Neural cell (in vitro differentiated cells): ENCODE data around the gene TMEM89. TPM values are rescaled to one million over a fixed set of nuclear protein-coding genes. Genes with fewer than 3 reads are reported as not detected.

ENCODE experiments used
- H2AFZ ChIP-seq: fragments of 200-600, 300-800 bp; sonication (generic), shearing (Covaris generic); 2 replicates; pipeline ENCODE4 v1.6.0; 2014; ENCODE audit warnings: low read depth, mild to moderate bottlenecking, antibody characterized with exemption, low read length, moderate library complexity
- H3F3A ChIP-seq: fragments of 200-600 bp; shearing (Covaris generic); 2 replicates; pipeline ENCODE4 v1.6.1; 2016; ENCODE audit warnings: mild to moderate bottlenecking, moderate library complexity, mixed read lengths, antibody characterized with exemption, low read length; ENCODE audit not compliant: insufficient read depth, poor library complexity, severe bottlenecking
- H3K27ac ChIP-seq: fragments of 200-600, 300-800 bp; sonication (generic), shearing (Covaris generic); 2 replicates; pipeline ENCODE4 v1.5.1; 2014; ENCODE audit warnings: mild to moderate bottlenecking, low read length, moderate library complexity
- H3K27me3 ChIP-seq: fragments of 300-800, 200-600 bp; sonication (generic), shearing (Covaris generic); 2 replicates; pipeline ENCODE4 v1.6.0; 2014; ENCODE audit warnings: mild to moderate bottlenecking, low read depth, low read length, moderate library complexity; ENCODE audit not compliant: insufficient read depth
- H3K36me3 ChIP-seq: fragments of 300-800, 200-600 bp; sonication (generic), shearing (Covaris generic); 2 replicates; pipeline ENCODE4 v1.5.1; 2014; ENCODE audit warnings: mild to moderate bottlenecking, antibody characterized with exemption, low read length, moderate library complexity; ENCODE audit not compliant: insufficient read depth
- H3K4me2 ChIP-seq: fragments of 300-800, 200-600 bp; sonication (generic), shearing (Covaris generic); 2 replicates; pipeline ENCODE4 v1.6.0; 2014; ENCODE audit warnings: mild to moderate bottlenecking, low read length
- H3K4me3 ChIP-seq: fragments of 300-800, 200-600 bp; sonication (generic), shearing (Covaris generic); 2 replicates; pipeline ENCODE4 v1.5.1; 2014; ENCODE audit warnings: mild to moderate bottlenecking, low read length, moderate library complexity
- H3K79me2 ChIP-seq: fragments of 200-600 bp; shearing (Covaris generic); replicated peaks from 2 replicates; pipeline ENCODE4 v1.6.0; 2014; ENCODE audit warnings: mild to moderate bottlenecking, low read length, moderate library complexity; ENCODE audit not compliant: insufficient read depth
- H3K9ac ChIP-seq: fragments of 300-800, 200-600 bp; sonication (generic), shearing (Covaris generic); 2 replicates; pipeline ENCODE4 v1.6.1; 2016; ENCODE audit warnings: mild to moderate bottlenecking, low read length, mixed read lengths
- H3K9me2 ChIP-seq: fragments of 200-600 bp; shearing (Covaris generic); 2 replicates; pipeline ENCODE4 v1.6.1; 2016; ENCODE audit warnings: mild to moderate bottlenecking, low read length, mixed read lengths; ENCODE audit not compliant: insufficient read depth
- H3K9me3 ChIP-seq: fragments of 200-600, 300-800 bp; sonication (generic), shearing (Covaris generic); 2 replicates; pipeline ENCODE4 v1.6.1; 2016; ENCODE audit warnings: mild to moderate bottlenecking, mixed run types, low read length, moderate library complexity, mixed read lengths
- H4K20me1 ChIP-seq: fragments of 200-600 bp; shearing (Covaris generic); 2 replicates; pipeline ENCODE4 v1.6.1; 2016; ENCODE audit warnings: mild to moderate bottlenecking, mixed run types; ENCODE audit not compliant: insufficient read depth
- CTCF ChIP-seq: fragments of 450-650 bp; IDR thresholded peaks from 2 replicates; pipeline ENCODE4 v1.5.1; 2014; ENCODE audit warnings: antibody characterized with exemption, mild to moderate bottlenecking, moderate library complexity; ENCODE audit not compliant: poor library complexity, severe bottlenecking
- EP300 ChIP-seq: fragments of 450-650 bp; conservative IDR thresholded peaks from 2 replicates; pipeline ENCODE4 v1.6.1; 2014; ENCODE audit warnings: antibody characterized with exemption, mild to moderate bottlenecking, moderate library complexity; ENCODE audit not compliant: poor library complexity, severe bottlenecking
- EZH2 ChIP-seq: fragments of 200-600, 300-800 bp; shearing (Covaris generic), sonication (generic); IDR thresholded peaks from 2 replicates; pipeline ENCODE4 v1.6.1; 2014; ENCODE audit warnings: antibody characterized with exemption, low read length, borderline replicate concordance, mild to moderate bottlenecking; ENCODE audit not compliant: insufficient read depth, poor library complexity, severe bottlenecking
- MXI1 ChIP-seq: fragments of 450-650 bp; conservative IDR thresholded peaks from 2 replicates; pipeline ENCODE4 v1.6.1; 2014; ENCODE audit warnings: antibody characterized with exemption, mild to moderate bottlenecking; ENCODE audit not compliant: poor library complexity, severe bottlenecking
- POLR2AphosphoS5 ChIP-seq: IDR thresholded peaks from 2 replicates; pipeline ENCODE4 v1.6.1; 2012
- RAD21 ChIP-seq: fragments of 450-650 bp; conservative IDR thresholded peaks from 2 replicates; pipeline ENCODE4 v1.6.1; 2014; ENCODE audit warnings: antibody characterized with exemption, mild to moderate bottlenecking, moderate library complexity
- REST ChIP-seq: IDR thresholded peaks from 2 replicates; pipeline ENCODE4 v1.6.1; 2012; ENCODE audit warnings: borderline replicate concordance
- SMC3 ChIP-seq: fragments of 450-650 bp; conservative IDR thresholded peaks from 2 replicates; pipeline ENCODE4 v1.6.1; 2014; ENCODE audit warnings: antibody characterized with exemption, mild to moderate bottlenecking, moderate library complexity; ENCODE audit not compliant: poor library complexity
- TAF1 ChIP-seq: IDR thresholded peaks from 2 replicates; pipeline ENCODE4 v1.6.1; 2012; ENCODE audit warnings: low read depth
- polyA plus RNA-seq: library from polyadenylated mRNA; depleted of rRNA; stranded (reverse); fragments of >200 nt; gene quantifications from 2 replicates; pipeline ENCODE4 v1.2.3, GENCODE V29; 2014

The TMEM89 gene
- polyA plus RNA-seq, 1 donor from 2014 or later, result 0.52 TPM

GRCh38 chr3:48637305-48637704, 15.7 kb upstream of the TMEM89 start:
- no peak overlapping the region for H3K4me2 ChIP-seq
- TF ChIP-seq EZH2, result no peak
- no peak for TF ChIP-seq CTCF
- no peak for TF ChIP-seq TAF1
- no peak overlapping the region for H3K27ac ChIP-seq
- no peak overlapping the region for H3K9ac ChIP-seq
- peaks cover 39% of the 10 kb centered on the region for H4K20me1 ChIP-seq
- H3K9me3 ChIP-seq, result no peaks in the 10 kb centered on the region
- no peaks in the 10 kb centered on the region for H3K36me3 ChIP-seq
- no peaks in the 10 kb centered on the region for H3K27me3 ChIP-seq
- H3K9me2 ChIP-seq, result no peaks in the 10 kb centered on the region
- no peak overlapping the region for H3K4me3 ChIP-seq
- no peak overlapping the region for H2AFZ ChIP-seq
- no peaks in the 10 kb centered on the region for H3K79me2 ChIP-seq
- no peaks in the 10 kb centered on the region for H3F3A ChIP-seq

GRCh38 chr3:48636149-48636655, 14.6 kb upstream of the TMEM89 start:
- Histone ChIP-seq H3K27me3 (no peaks in the 10 kb centered on the region), H3K36me3 (no peaks in the 10 kb centered on the region), H3K9me2 (no peaks in the 10 kb centered on the region), H2AFZ (no peak overlapping the region), H4K20me1 (peaks cover 39% of the 10 kb centered on the region), H3F3A (no peaks in the 10 kb centered on the region), H3K9me3 (no peaks in the 10 kb centered on the region), H3K79me2 (no peaks in the 10 kb centered on the region), H3K4me2 (peak overlapping the region; percentile 30), H3K4me3 (peak overlapping the region; percentile 80), H3K9ac (no peak overlapping the region), H3K27ac (no peak overlapping the region)
- TF ChIP-seq SMC3 (no peak), REST (no peak), MXI1 (no peak), TAF1 (no peak), RAD21 (no peak), EP300 (no peak), CTCF (no peak), EZH2 (no peak), POLR2AphosphoS5 (no peak)
